H1 (cell line): ENCODE results near the gene GRSF1.

Experiments used
- CHD1 ChIP-seq: IDR thresholded peaks from 2 replicates; pipeline ENCODE4 v1.6.1; 2012; ENCODE audit warnings: low read depth, low read length, improper control_type of control experiment
- GTF2F1 ChIP-seq: IDR thresholded peaks from 2 replicates; pipeline ENCODE4 v1.6.1; 2012; ENCODE audit warnings: low read depth, low read length, improper control_type of control experiment, borderline replicate concordance
- JUN ChIP-seq: IDR thresholded peaks from 2 replicates; pipeline ENCODE4 v1.6.1; 2011; ENCODE audit warnings: low read depth, mild to moderate bottlenecking, improper control_type of control experiment, low read length
- KDM1A ChIP-seq: fragments of 200-600, 300-600 bp; sonication (generic); IDR thresholded peaks from 2 replicates; pipeline ENCODE4 v1.7.1; 2016; ENCODE audit warnings: mild to moderate bottlenecking, low read length, borderline replicate concordance
- NRF1 ChIP-seq: IDR thresholded peaks from 2 replicates; pipeline ENCODE4 v1.6.1; 2011; ENCODE audit warnings: mild to moderate bottlenecking, low read depth, low read length, improper control_type of control experiment
- POLR2A ChIP-seq, 2 experiments: IDR thresholded peaks; 1 replicate in 1 of 2; 2 replicates in 1 of 2; pipeline ENCODE4 v1.6.1; 2011; ENCODE audit warnings: low read depth in 2 of 2, low read length in 2 of 2, mild to moderate bottlenecking in 2 of 2; ENCODE audit errors: control extremely low read depth in 1 of 2
- POLR2AphosphoS5 ChIP-seq: IDR thresholded peaks from 2 replicates; pipeline ENCODE4 v1.6.1; 2011; ENCODE audit warnings: low read depth, low read length
- RAD21 ChIP-seq, 2 experiments: IDR thresholded peaks in 1 of 2; conservative IDR thresholded peaks in 1 of 2; 2 replicates each; pipeline ENCODE4 v1.6.1; 2011; ENCODE audit warnings: low read depth in 2 of 2, low read length in 2 of 2, improper control_type of control experiment in 1 of 2, inconsistent platforms in 1 of 2, mild to moderate bottlenecking in 1 of 2, moderate library complexity in 1 of 2
- SIN3A ChIP-seq, 2 experiments: IDR thresholded peaks in 1 of 2; conservative IDR thresholded peaks in 1 of 2; 2 replicates each; pipeline ENCODE4 v1.6.1; 2011 to 2012; ENCODE audit warnings: low read length in 2 of 2, improper control_type of control experiment in 1 of 2, low read depth in 1 of 2, mild to moderate bottlenecking in 1 of 2
- TF ChIP-seq, protein P1 (sequence below), 3 experiments: IDR thresholded peaks; 1 replicate in 2 of 3; 2 replicates in 1 of 3; pipeline versions ENCODE4 v1.5.1 to v1.6.1; 2011; ENCODE audit warnings: low read length in 3 of 3, mild to moderate bottlenecking in 3 of 3, inconsistent platforms in 2 of 3, low read depth in 1 of 3, moderate library complexity in 1 of 3; ENCODE audit not compliant: insufficient read depth in 1 of 3; ENCODE audit errors: control extremely low read depth in 1 of 3
- TF ChIP-seq, protein P2 (sequence below): IDR thresholded peaks from 2 replicates; pipeline ENCODE4 v1.6.1; 2011; ENCODE audit warnings: low read length, improper control_type of control experiment

DNA sequence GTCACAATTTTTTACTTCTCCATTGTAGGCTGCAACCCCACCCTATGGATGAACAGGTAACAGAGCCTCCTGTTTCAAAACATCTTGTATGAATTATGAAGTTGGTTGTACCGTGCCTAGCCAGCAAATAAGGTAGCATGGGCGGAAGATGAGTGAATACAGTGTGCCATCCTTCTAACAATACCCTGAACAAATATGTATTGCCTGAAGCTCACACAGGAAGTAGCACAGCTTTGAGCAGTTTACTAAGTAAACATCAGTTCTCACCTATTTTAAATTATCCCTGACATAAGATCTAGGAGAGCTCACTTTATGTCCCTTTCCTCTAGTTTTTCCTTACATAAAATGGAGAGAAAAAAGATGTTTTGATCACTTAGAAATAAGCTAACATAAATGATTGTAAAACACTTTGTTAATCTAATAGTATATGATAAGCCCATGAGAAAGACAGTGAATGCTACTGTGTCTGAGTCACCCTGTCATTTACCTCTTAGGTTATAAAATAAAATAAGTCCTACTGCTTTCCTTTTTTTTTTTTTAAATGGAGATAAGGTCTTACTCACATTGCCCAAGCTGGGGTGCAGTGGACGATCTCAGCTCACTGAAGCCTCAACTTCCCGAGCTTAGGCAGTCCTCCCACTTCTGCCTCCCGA is 36.6 kb downstream of the GRSF1 start:
- TF ChIP-seq KDM1A (no peak), POLR2AphosphoS5 (no peak), POLR2A (IDR thresholded peaks at IDR 0.05; ENCODE audit: control extremely low read depth in 1 of 2, low read depth in 2 of 2, low read length in 2 of 2) (no peak), NRF1 (no peak), SIN3A (conservative IDR thresholded peaks at IDR 0.05 in 1 of 2, IDR thresholded peaks at IDR 0.05 in 1 of 2; ENCODE audit: low read depth in 1 of 2, low read length in 2 of 2) (no peak), JUN (no peak), GTF2F1 (no peak), RAD21 (IDR thresholded peaks at IDR 0.05 in 1 of 2, conservative IDR thresholded peaks at IDR 0.05 in 1 of 2; ENCODE audit: low read depth in 2 of 2, low read length in 2 of 2) (no peak), CHD1 (no peak)
- TF ChIP-seq, protein P1, sequence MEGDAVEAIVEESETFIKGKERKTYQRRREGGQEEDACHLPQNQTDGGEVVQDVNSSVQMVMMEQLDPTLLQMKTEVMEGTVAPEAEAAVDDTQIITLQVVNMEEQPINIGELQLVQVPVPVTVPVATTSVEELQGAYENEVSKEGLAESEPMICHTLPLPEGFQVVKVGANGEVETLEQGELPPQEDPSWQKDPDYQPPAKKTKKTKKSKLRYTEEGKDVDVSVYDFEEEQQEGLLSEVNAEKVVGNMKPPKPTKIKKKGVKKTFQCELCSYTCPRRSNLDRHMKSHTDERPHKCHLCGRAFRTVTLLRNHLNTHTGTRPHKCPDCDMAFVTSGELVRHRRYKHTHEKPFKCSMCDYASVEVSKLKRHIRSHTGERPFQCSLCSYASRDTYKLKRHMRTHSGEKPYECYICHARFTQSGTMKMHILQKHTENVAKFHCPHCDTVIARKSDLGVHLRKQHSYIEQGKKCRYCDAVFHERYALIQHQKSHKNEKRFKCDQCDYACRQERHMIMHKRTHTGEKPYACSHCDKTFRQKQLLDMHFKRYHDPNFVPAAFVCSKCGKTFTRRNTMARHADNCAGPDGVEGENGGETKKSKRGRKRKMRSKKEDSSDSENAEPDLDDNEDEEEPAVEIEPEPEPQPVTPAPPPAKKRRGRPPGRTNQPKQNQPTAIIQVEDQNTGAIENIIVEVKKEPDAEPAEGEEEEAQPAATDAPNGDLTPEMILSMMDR (IDR thresholded peaks at IDR 0.05; ENCODE audit: control extremely low read depth in 1 of 3, insufficient read depth in 1 of 3, low read depth in 1 of 3, low read length in 3 of 3) = no peak
- TF ChIP-seq, protein P2, sequence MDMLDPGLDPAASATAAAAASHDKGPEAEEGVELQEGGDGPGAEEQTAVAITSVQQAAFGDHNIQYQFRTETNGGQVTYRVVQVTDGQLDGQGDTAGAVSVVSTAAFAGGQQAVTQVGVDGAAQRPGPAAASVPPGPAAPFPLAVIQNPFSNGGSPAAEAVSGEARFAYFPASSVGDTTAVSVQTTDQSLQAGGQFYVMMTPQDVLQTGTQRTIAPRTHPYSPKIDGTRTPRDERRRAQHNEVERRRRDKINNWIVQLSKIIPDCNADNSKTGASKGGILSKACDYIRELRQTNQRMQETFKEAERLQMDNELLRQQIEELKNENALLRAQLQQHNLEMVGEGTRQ = no peak
